DMS153 treated with DMSO at 0.1 percent for 48 hours (cell line): ENCODE measurements around the gene USHBP1.

Source experiments
- DNase-seq: peaks from one replicate; lab custom pipeline; 2025; ENCODE audit not compliant: unreplicated experiment; lab: John Stamatoyannopoulos, UW

The USHBP1 gene

DNA sequence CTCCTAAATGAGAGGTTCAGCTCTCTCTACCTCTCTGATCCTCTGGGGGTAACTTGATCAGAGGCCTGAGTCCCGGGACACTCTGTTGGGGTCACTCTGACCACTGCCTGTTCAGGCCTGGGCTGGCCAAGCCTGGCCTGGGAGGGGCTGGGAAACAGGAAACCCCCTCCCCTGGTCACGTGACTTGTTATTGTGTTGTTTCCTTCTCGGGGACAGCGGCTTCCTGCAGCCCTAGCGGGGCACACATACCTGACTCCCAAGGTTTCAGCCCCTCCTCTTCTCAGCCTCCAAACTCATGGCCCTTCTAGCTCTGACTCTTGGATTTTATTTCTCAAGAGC, at the start of gene USHBP1:
Gene USHBP1, minus strand, starts transcription at position 105 of the 339 bp plus-strand sequence. CDS start 446 bp downstream, outside the sequence.
- DNase-seq, result no peak

GRCh38 chr19:17314007-17314593, 49.6 kb upstream of the USHBP1 start:
- DNase-seq, result no peak

GRCh38 chr19:17312189-17313113, 47.9 kb upstream of the USHBP1 start:
- no peak for DNase-seq

DNA sequence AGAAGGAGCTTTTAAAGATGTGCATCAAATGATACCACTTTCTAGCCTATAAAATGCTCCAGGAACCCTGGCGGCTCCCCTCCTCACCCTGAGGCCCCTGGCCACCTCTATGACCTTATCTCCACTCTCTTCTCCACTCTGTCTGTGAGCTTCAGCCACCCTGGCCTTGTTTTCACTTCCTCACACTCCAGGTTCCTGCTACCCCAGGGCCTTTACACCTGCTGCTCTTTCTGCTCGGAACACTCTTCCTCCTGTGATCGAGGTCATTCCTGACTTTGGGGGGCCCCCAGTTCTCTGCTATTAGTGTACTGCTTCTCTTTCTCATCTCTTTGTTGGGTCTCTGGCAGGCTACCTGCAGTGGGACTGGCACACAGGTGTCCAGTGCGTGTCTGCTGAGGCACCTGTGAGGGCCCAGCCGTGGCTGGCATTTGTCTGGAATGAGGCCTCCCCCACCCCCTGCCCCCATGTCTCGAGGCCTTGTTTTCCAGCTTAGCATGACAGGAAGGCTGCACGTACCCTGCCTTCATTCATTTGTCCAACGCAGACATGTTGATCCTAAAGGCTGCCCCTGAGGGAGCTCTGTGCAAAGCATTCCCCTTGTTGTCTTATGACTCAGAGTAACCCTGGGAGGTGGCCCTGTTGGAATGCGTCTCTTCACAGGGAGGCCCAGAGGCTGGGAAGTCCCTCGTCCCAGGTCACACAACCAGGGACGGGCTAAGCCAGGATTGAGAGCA, 47.1 kb upstream of the USHBP1 start:
- DNase-seq, result no peak

- DNase-seq, result no peak
Observed at GRCh38 chr19:17309965-17310461, 45.5 kb upstream of the USHBP1 start.

- peak; percentile 99 for DNase-seq
Observed at GRCh38 chr19:17309198-17309964, 44.8 kb upstream of the USHBP1 start, which contains the start of gene DDA1. TSS of gene DDA1 (plus strand) at chr19:17309563. CDS start at chr19:17309655, 92 bp downstream.

DNA sequence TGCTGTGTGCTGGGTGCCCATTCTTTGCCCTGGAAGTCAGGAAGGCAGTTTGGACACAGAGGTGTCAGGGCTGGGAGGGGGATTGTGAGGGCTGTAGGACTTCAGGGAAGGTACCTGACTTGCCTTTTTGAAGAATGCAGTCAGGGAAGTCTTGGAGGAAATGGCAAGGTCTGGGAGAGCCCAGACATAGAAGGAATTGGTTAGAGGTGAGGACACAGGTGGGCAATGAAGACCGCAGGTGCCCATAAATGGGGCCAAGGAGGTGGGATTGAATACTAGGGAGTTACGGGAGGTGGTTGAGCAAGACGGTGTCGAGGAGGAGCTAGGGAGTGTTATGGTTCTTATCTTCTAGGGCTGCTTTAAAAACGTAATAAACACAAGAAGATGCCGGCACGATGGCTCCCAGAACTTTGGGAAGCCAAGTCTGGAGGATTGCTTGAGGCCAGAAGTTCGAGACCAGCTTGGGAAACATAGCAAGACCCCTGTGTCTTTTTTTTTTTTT, 43.4 kb upstream of the USHBP1 start:
- no peak for DNase-seq

- no peak for DNase-seq
Observed at GRCh38 chr19:17306285-17306714, 41.8 kb upstream of the USHBP1 start.

DNA sequence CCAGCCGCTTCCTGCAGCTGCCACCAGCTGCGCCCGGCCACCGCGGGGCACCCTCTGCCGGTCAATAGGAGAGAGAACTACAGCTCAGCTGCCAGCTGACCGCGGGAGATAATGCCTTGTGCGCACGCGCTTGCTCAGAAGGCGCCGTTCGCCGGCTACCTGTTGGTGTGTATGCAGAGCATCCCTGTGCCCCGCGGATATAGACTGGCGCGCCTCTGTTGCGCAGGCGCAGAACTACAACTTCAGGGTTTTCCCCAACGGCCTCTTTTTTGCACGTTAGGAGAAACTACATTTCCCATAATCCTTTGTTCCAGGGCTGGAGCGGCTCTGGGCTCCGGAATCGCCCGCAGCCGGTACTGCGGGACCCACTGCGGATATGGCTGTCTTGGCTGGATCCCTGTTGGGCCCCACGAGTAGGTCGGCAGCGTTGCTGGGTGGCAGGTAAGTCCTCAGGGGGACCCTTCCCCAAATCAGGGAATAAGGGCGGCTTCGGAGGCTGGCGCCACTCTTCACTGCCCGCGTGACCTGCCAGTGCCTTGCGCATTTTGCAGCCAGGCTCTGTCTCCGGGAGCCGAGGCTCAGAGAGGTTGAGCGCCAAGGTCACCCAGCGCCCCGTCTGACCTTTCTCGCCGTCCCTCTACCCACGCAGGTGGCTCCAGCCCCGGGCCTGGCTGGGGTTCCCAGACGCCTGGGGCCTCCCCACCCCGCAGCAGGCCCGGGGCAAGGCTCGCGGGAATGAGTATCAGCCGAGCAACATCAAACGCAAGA, 41.2 kb upstream of the USHBP1 start, which contains the start of gene MRPL34:
Gene MRPL34, plus strand, starts transcription at position 356 of the 768 bp plus-strand sequence. Its CDS starts 21 bp downstream, at position 377.
- DNase-seq, result peak; percentile 98

- no peak for DNase-seq
Observed at GRCh38 chr19:17305216-17305516, 40.6 kb upstream of the USHBP1 start.

DNA sequence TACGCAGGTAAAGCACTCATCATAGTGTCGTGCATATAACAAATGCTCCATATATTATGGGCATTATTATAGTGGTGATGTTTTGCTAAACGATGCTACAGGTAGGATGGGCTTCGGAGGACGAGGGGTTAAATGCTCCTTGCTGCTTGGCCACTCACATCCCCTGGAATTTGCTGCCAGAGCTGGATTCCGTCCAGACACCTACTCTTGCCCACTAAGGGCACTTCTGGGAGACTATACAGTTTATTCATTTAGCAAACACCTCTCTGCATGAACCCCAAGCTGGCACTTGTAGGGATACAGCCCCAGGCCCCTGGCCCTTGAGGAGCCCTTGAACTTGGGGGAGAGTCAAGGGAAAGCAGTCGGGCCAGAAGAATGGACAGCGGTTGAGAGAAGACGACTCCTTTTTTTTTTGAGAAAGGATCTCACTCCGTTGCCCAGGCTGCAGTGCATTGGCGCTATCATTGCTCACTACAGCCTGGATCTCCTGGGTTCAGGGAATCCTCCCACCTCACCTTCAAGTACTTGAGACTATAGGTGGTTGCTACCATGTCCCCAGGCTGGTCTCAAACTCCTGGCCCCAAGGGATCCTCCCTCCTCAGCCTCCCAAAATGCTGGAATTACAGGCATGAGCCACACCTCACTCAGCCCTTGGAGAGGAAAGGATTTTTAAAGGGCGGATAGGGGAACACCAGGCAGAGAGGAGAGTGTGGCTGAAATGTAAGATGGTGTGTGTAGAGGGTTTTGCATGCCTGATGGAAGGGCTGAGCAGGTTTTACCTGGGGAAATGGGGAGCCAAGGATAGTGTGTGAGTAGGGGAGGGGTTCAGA, 40.1 kb upstream of the USHBP1 start:
- DNase-seq, result no peak

DNA sequence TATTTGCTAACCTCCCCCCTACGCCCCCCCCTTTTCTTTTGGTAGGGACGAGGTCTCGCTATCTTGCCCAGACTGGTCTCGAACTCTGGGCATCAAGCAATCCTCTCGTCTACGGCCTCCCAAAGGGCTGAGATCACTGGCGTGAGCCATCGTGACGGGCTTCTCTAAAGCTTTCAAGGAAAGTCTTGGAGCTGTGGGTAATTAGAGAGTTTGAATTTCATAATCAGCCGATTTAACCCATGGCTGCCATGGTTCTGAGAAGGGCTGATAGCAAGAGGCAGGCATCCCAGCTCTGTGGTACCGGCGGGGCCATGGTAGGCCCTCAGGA, 39.4 kb upstream of the USHBP1 start:
- no peak for DNase-seq

GRCh38 chr19:17303167-17303939, 38.8 kb upstream of the USHBP1 start, which contains the start of gene ABHD8:
TSS of gene ABHD8 (minus strand) at chr19:17303425. CDS start at chr19:17301616, 1,809 bp downstream.
- DNase-seq, result peak; percentile 90

GRCh38 chr19:17302391-17303166, 38.0 kb upstream of the USHBP1 start:
- no peak for DNase-seq

- DNase-seq, result no peak
Observed at GRCh38 chr19:17300992-17301619, 36.6 kb upstream of the USHBP1 start.

- no peak for DNase-seq
Observed at GRCh38 chr19:17296976-17297375, 32.4 kb upstream of the USHBP1 start.

DNA sequence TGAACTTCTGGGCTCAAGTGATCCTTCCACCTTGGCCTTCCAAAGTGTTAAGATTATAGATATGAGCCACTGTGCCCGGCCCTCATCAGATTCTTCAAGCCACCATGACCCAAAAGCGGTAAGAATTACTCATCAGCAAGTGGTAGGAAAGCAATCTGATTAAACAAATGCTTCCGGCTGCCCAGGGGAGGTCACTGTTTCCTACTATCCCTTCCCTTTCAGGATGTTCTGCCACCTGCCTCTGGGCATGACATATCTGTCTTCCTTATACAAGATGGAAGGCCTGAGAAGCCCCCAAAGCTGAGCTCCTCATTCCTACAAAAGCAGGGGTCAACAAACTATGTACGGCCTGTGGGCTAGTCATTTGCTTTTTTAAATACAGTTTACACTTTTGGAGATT, 31.7 kb upstream of the USHBP1 start:
- DNase-seq, result no peak
